Spinal cord (tissue), 10 donors: ENCODE measurements around the gene CD320. TPM values are rescaled to one million over a fixed set of nuclear protein-coding genes. Genes with fewer than 3 reads are reported as not detected.
"Not testable (repeated sequence)": the region's sequence is repeated elsewhere in the genome, so short reads cannot be mapped to it uniquely, and the experiment has no call there.

Experiments
- DNase-seq, 6 donors: peaks; one replicate each; pipeline versions ENCODE4 v3.0.0 to v3.0.0-alpha.2; 2013 to 2015; ENCODE audit warnings: low spot score in 6 of 6, low read depth in 4 of 6
- H3K27ac ChIP-seq: one replicate; pipeline ENCODE4 v1.5.1; 2013; ENCODE audit warnings: low read depth, low read length, control low read depth
- H3K27me3 ChIP-seq: one replicate; pipeline ENCODE4 v1.6.1; 2013; ENCODE audit warnings: low read length; ENCODE audit not compliant: control insufficient read depth, insufficient read depth
- H3K36me3 ChIP-seq: one replicate; pipeline ENCODE4 v1.6.1; 2013; ENCODE audit warnings: low read length; ENCODE audit not compliant: control insufficient read depth, insufficient read depth
- H3K4me1 ChIP-seq: one replicate; pipeline ENCODE4 v1.6.1; 2013; ENCODE audit warnings: low read length; ENCODE audit not compliant: control insufficient read depth, insufficient read depth
- H3K4me3 ChIP-seq: one replicate; pipeline ENCODE4 v1.5.1; 2013; ENCODE audit warnings: low read depth, low read length, control low read depth
- H3K9me3 ChIP-seq: one replicate; pipeline ENCODE4 v1.6.1; 2013; ENCODE audit warnings: low read length; ENCODE audit not compliant: control insufficient read depth, insufficient read depth
- WGBS: methylation state at CpG from one replicate; pipeline ENCODE4 v1.1.5; 2013; ENCODE audit warnings: missing lambda C conversion rate; ENCODE audit not compliant: insufficient coverage; 5-methylcytosine and 5-hydroxymethylcytosine counted together
- polyA plus RNA-seq, 2 donors: library from polyadenylated mRNA; unstranded; fragments of 120-200 nt; gene quantifications; one replicate each; pipeline ENCODE4 v1.2.1, GENCODE V29; 2013; ENCODE audit not compliant: insufficient read length in 2 of 2
- total RNA-seq, 2 donors: library from RNA; depleted of rRNA in 1 of 2; stranded (reverse); fragments of 120-200 nt in 1 of 2; fragments of >200 nt in 1 of 2; gene quantifications; one replicate each; pipeline versions ENCODE4 v1.2.3 to v1.2.4, GENCODE V29; 2013 to 2014
- donor health status: healthy.

Gene CD320
- total and polyA plus RNA-seq, 4 donors, result 15.5 to 69.4 (median 50.5) TPM

DNA sequence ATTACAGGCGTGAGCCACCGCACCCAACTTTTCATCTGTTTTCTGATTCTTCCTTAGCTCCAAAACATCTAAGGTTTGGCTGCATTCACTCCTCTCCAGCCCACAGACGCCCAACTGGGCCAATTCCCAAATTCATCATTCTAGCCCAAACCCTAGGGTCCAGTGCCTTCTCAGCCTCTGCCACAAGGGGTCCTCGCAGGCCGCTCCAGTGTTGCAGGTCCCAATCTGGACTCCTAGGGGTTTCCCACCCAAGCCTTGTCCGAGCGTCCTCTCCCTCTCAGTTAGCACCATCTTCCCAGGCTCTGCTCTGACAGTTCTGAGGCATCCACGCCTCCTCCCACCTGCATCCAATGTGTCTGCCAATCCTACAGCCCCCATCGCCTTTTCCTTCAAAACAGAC lies 16.8 kb downstream of the CD320 start:
- H3K4me1 ChIP-seq, H3K9me3 ChIP-seq, H3K27me3 ChIP-seq, H3K36me3 ChIP-seq, H3K4me3 ChIP-seq, DNase-seq, H3K27ac ChIP-seq: not testable (repeated sequence)
- no CpG with 5 or more reads among the region's 9 CpGs for WGBS

DNA sequence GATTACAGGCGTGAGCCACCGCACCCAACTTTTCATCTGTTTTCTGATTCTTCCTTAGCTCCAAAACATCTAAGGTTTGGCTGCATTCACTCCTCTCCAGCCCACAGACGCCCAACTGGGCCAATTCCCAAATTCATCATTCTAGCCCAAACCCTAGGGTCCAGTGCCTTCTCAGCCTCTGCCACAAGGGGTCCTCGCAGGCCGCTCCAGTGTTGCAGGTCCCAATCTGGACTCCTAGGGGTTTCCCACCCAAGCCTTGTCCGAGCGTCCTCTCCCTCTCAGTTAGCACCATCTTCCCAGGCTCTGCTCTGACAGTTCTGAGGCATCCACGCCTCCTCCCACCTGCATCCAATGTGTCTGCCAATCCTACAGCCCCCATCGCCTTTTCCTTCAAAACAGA lies 31.6 kb downstream of the CD320 start:
- H3K9me3 ChIP-seq, H3K4me1 ChIP-seq, H3K27me3 ChIP-seq, H3K27ac ChIP-seq, H3K36me3 ChIP-seq, H3K4me3 ChIP-seq, DNase-seq: not testable (repeated sequence)
- WGBS, result no CpG with 5 or more reads among the region's 9 CpGs

DNA sequence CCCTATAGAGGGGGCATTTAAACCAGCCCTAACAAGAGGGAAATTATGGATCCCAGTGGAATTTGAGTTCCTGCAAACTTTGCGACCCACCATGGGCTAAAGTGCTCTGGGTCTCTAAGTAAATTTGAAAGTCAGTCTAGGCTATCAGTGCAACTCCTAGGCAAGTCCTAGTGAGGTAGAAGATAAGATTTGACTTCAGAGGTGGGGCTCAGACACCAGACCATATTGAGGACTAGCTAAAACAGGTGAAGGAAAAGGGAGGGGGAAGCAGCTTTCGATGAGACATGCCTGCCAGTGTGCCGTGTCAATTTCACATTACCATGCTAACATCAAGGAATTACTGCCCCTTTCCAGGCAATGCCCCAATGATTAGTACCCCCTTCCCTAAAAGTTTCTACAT lies 38.4 kb downstream of the CD320 start:
- H3K4me3 ChIP-seq, result no peak overlapping the region
- no peak for DNase-seq

DNA sequence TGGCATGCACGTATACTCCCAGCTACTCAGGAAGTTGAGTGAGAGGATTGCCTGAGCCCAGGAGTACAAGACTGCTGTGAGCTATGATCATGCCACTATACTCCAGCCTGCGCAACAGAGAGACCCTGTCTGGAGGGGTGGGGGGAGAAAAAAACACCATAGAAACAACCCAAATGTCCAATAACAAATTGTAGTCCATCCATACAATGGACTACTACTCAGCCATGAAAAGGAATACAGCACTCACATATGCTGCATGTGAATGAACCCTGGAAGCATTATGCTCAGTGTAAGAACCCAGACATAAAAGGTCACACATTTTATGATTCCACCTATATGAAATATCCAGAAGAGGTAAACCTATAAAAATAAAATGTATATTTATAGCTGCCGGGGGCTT lies 42.3 kb downstream of the CD320 start:
- no peak overlapping the region for H3K4me3 ChIP-seq
- peaks cover 11% of the 10 kb centered on the region for H3K4me1 ChIP-seq
- H3K27me3 ChIP-seq, result no peaks in the 10 kb centered on the region
- WGBS, result 79% methylated on average over 2 of the region's 3 CpGs
- no peaks in the 10 kb centered on the region for H3K9me3 ChIP-seq
- no peak for DNase-seq
- peaks cover 24% of the 10 kb centered on the region for H3K36me3 ChIP-seq
- H3K27ac ChIP-seq, result no peak overlapping the region

More for the DNA sequence above, 38.4 kb downstream of the CD320 start:
- WGBS, result 100% methylated on average over 2 of the region's 3 CpGs
- no peaks in the 10 kb centered on the region for H3K9me3 ChIP-seq
- H3K27me3 ChIP-seq, result no peaks in the 10 kb centered on the region
- no peak overlapping the region for H3K27ac ChIP-seq
- peaks cover 11% of the 10 kb centered on the region for H3K4me1 ChIP-seq
- H3K36me3 ChIP-seq, result no peaks in the 10 kb centered on the region

DNA sequence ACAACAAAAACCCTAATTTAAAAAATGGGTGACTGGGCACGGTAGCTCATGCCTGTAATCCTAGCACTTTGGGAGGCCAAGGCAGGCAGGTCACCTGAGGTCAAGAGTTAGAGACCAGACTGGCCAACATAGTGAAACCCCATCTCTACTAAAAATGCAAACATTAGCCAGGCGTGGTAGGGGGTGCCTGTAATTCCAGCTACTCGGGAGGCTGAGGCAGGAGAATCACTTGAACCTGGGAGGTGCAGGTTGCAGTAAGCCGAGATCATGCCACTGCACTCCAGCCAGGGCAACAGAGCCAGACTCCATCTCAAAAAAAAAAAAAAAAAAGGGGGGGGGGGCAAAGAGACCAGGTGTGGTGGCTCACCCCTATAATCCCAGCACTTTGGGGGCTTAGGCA lies 43.9 kb downstream of the CD320 start:
- 80% methylated on average over 1 of the region's 4 CpGs for WGBS

DNA sequence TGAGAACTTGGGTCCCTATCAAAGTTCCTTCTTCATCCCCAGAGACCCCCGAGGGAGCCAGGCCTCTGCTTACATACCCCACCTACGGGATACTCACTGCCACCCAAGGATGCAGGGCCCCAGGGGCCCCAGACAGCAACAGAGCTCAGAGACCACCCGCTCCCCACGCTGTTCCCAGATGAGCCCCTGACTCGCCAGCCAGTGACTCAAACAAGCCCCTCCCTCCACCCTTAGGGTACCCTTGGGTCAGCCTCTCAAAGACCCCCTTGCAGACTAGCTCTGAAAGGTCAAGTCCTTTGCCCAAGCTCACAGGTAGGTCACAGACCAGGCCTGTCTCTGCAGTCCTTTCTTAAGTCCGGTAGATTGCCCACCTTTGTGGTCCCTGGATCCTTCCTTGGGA lies 45.7 kb downstream of the CD320 start:
- WGBS, result 91% methylated on average over 5 of the region's 6 CpGs
- H3K36me3 ChIP-seq, result peaks cover 52% of the 10 kb centered on the region
- no peaks in the 10 kb centered on the region for H3K9me3 ChIP-seq

More for the DNA sequence above, 43.9 kb downstream of the CD320 start:
- H3K27me3 ChIP-seq, H3K9me3 ChIP-seq, H3K4me1 ChIP-seq, H3K4me3 ChIP-seq, H3K27ac ChIP-seq, DNase-seq: not testable (repeated sequence)
- peaks cover 35% of the 10 kb centered on the region for H3K36me3 ChIP-seq

DNA sequence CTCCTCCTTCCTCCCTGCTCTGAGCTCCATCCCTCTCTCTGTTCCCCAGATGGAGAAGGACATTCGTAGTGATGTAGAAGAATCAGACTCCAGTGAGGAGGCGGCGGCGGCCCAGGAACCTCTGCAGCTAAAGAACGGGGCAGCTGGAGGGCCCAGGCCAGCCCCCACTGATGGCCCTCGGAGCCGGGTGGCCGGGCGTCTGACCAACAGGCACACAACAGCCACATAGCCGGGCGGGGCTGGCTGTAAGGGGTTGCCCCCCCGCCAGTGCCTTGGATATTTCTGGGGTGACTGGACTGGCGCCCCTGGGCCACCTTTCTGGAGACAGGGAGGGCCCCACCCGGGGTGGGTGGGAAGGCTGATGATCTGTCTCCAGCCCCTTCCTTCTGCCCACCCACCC lies 46.3 kb downstream of the CD320 start:
- Histone ChIP-seq H3K27ac (no peak overlapping the region), H3K27me3 (no peaks in the 10 kb centered on the region), H3K4me3 (no peak overlapping the region), H3K9me3 (no peaks in the 10 kb centered on the region), H3K4me1 (no peaks in the 10 kb centered on the region), H3K36me3 (peaks cover 58% of the 10 kb centered on the region)
- no peak for DNase-seq
- 85% methylated on average over 12 of the region's 14 CpGs for WGBS

More for the DNA sequence above, 45.7 kb downstream of the CD320 start:
- no peak overlapping the region for H3K27ac ChIP-seq
- DNase-seq, result no peak
- no peaks in the 10 kb centered on the region for H3K4me1 ChIP-seq
- no peaks in the 10 kb centered on the region for H3K27me3 ChIP-seq
- H3K4me3 ChIP-seq, result no peak overlapping the region

DNA sequence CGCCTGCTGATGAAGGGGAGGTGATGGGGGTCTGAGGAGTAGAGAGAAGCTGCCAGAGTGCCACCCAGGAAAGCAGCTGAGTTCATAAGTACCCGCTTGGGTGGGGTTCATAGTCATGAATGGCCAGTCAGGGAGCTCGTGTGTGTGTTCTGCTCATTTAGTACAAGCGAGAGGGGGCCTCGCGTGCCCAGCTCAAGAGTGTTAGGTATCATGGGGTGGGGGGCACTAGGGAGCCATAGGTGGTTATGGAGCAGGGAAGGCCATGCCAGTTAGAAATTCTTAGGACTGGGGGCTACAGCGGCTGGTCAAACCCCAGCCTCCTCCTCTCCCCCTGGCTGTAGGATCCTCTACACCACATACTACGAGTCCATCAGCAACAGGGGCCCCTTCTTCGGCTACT lies 46.8 kb downstream of the CD320 start:
- no peaks in the 10 kb centered on the region for H3K27me3 ChIP-seq
- no peak for DNase-seq
- 97% methylated on average over 7 of the region's 9 CpGs for WGBS
- H3K4me3 ChIP-seq, result no peak overlapping the region
- peaks cover 63% of the 10 kb centered on the region for H3K36me3 ChIP-seq
- H3K27ac ChIP-seq, result no peak overlapping the region
- H3K9me3 ChIP-seq, result no peaks in the 10 kb centered on the region
- no peaks in the 10 kb centered on the region for H3K4me1 ChIP-seq

DNA sequence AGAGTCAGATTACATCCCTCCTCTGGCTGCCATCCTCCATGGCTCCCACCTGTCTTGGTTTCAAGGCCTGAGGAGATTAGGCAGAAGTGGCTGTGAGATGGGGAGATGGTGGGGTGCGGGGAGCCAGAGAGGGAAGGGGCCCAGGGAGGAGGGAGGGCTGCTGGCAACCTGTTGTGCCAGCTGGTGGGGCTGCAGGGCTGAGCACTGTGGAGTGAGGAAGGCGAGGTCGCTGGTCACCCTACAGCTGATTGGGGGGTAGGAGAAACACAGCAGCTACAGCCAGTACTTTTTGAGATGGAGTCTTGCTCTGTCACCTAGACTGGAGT lies 48.3 kb downstream of the CD320 start:
- Histone ChIP-seq H3K36me3 (peaks cover 78% of the 10 kb centered on the region), H3K27me3 (no peaks in the 10 kb centered on the region), H3K27ac (no peak overlapping the region), H3K9me3 (no peaks in the 10 kb centered on the region), H3K4me1 (no peaks in the 10 kb centered on the region), H3K4me3 (no peak overlapping the region)
- 100% methylated on average over 3 of the region's 3 CpGs for WGBS
- no peak for DNase-seq

DNA sequence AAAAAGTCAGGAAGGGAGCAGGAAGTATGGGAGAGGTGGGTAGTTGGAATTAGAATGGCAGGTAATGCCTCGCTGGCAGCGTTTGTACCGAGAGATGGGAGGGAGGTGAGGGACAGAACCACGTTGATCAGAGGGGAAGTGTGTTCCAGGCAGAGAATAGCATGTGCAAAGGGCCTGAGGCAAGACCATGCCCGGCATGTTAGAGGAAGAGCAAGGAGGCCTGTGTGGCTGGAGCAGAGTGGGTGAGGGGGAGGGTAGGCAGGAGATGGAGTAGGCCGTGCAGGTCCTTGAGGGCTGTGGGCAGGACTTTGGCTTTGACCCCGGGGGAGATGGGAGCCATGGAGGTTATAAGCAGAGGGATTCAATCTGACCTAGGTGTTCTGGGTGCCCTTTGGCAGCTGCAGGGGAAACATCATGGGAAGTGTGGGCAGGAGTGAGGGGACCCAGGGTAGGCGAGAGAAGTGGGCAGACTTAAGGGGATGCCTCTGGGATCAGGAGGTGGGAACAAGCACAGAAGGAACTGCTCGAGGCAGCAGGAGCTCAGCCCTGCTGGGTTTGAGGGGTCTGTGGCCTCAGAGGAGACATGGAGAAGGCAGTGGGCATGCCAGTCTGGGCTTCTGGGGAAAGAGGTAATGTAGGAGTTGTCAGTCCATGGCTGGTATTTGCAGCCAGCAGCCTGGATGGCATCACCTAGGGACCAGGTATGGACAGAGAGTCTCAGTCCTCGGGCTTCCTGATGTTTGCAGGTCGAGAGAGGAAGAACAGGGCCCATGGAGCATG lies 48.8 kb downstream of the CD320 start:
- Histone ChIP-seq H3K9me3 (no peaks in the 10 kb centered on the region), H3K4me1 (no peaks in the 10 kb centered on the region), H3K4me3 (no peak overlapping the region), H3K27me3 (no peaks in the 10 kb centered on the region), H3K36me3 (peaks cover 83% of the 10 kb centered on the region), H3K27ac (no peak overlapping the region)
- 96% methylated on average over 9 of the region's 11 CpGs for WGBS
- no peak for DNase-seq
